D341Med (cell line): Measurements from ENCODE around the gene CREBZF.

Source experiments
- DNase-seq: peaks from one replicate; pipeline ENCODE4 v3.0.0; 2012; ENCODE audit warnings: low spot score

Gene CREBZF, protein sequence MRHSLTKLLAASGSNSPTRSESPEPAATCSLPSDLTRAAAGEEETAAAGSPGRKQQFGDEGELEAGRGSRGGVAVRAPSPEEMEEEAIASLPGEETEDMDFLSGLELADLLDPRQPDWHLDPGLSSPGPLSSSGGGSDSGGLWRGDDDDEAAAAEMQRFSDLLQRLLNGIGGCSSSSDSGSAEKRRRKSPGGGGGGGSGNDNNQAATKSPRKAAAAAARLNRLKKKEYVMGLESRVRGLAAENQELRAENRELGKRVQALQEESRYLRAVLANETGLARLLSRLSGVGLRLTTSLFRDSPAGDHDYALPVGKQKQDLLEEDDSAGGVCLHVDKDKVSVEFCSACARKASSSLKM

DNA sequence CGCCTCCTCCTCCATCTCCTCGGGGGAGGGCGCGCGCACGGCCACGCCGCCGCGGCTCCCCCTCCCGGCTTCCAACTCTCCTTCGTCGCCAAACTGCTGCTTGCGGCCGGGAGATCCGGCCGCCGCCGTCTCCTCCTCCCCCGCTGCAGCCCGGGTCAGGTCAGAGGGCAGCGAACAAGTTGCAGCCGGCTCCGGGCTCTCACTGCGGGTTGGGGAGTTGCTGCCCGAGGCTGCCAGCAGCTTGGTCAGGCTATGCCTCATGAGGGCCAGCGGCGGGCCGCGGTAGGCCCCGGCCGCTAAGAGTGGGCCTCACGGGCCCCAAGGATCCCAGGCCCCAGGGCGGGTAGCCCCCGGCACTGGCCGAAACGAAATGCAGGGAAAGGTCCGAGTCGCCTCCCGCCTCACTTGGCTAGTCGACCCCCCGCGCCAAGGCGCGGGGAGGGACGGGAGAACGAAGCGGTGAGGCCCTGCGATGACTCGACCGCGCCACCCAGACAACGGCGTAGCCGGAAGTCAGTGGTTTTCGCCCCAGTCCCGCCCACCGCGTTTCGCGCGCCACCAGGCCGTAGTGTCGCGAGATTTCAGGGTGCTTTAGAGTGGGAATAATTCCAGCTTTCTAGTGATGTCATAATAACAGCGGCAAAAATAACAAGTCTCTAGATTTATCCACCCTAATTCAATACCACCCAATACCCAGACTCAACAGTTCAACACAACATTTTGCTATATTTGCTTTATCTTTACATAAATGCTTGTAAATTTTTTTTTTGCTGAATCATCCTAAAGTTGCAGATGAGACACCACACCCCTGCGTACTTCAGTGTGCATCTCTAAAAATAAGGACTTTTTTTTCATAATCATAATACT, at the start of gene CREBZF:
Gene CREBZF (minus strand): TSS at position 515 of the 867 bp plus-strand sequence. CDS start 254 bp downstream, at position 261.
- peak; percentile 92 for DNase-seq

DNA sequence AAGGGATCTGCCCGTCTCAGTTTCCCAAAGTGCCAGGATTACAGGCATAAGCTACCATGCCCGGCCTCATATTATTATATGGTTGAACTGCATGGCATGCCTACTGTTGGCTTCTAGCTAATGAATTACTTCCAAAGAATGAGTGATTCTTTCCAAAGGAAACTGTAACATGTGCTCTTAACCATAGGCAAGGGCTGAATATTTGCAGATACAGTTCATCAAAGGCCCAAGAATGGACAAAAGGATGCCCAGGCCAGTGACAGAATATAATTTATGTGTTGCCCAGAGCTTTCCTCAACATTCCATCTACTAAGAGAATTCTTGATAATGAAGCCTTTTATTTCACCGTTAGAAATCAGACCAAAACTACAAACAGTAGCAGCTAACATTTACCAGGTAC, 48.0 kb upstream of the CREBZF start:
- DNase-seq: no peak

DNA sequence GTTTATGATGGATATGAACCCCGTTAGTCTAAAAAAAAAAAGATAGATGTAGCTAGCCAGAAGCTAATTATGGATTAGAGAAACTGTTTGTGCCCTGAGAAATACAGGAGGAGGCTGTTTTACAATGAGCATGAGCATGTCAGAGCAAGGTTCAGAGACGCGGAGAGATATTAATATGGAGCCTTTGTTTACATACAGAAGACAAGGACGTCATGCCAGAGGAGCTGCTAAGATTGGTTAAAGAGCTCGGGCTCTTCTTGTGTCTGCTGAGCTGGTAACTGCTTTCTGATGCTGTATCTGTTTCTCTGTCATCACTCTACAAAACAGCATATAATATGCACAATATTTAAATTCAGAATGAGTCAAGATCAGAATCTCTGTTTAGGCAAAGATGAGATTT, 46.0 kb upstream of the CREBZF start:
- no peak for DNase-seq

DNA sequence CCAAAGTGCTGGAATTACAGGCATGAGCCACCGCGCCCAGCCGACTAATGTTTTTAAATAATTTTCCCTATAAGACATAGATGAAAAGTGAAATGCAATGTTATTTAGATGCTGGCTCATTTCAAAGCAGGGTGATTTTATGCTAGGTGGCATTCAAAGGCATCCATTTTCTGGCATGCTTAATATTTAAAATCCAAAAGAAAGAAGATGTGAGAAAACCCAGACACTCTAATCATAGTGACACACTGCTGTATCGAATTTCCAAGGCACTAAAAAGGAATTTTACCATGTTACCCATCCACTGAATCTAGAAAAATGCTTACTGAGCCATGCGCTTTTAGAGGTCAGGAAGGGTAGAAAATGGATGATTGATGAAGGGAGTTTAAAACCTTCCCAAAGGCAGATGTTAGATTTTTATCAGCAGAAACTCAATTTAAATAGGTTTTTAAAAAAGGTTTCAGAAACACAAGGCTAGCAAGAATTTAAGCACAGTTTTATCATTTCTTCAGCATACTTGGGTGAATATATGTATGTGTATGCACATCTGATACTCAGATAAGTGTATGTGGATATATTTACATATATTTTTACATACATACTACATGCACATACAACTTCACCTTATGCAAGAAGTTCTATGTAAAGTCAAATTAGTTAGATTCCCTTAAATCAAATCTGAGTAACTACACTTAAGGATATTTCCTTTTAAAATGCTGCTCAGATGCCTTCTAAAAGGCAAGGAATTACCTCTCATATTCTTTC, 45.2 kb upstream of the CREBZF start:
- DNase-seq: no peak

DNA sequence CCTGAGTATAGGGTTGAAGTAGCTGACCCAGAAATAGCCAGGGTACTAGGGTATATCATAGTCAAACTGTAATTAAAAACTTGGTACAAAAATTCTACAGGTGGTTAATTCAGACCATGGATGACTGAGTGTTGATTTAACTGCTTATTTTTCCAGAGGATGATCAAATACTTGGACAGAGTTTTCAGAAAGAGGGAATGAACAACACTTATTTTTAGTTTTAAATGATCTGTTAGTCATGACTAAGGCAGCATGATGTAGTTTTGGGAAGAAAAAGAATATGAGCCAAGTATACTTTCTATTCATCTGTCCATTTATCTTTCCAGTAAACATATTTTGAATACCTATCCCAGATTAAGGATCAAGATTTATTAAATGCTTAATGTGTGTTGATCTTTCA, 40.9 kb upstream of the CREBZF start:
- no peak for DNase-seq

DNA sequence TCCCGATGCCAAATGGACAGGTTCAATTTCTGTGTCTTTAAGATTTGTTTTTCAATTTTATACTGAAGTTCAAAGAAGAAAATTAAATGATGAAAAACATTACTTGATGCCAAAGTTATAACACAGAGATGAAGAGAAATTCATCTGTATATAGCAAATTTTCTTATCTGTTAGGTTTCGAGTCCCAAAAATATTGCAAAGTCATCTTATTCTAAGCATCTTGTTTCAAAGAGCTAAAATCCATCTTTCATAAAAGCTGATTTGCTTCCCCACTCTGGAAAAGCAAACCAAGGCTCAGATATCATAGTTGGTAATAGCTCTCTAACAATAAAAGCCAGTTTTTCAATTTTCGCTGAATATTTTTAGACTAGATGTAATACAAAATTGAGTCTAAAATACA, 40.0 kb upstream of the CREBZF start:
- no peak for DNase-seq

DNA sequence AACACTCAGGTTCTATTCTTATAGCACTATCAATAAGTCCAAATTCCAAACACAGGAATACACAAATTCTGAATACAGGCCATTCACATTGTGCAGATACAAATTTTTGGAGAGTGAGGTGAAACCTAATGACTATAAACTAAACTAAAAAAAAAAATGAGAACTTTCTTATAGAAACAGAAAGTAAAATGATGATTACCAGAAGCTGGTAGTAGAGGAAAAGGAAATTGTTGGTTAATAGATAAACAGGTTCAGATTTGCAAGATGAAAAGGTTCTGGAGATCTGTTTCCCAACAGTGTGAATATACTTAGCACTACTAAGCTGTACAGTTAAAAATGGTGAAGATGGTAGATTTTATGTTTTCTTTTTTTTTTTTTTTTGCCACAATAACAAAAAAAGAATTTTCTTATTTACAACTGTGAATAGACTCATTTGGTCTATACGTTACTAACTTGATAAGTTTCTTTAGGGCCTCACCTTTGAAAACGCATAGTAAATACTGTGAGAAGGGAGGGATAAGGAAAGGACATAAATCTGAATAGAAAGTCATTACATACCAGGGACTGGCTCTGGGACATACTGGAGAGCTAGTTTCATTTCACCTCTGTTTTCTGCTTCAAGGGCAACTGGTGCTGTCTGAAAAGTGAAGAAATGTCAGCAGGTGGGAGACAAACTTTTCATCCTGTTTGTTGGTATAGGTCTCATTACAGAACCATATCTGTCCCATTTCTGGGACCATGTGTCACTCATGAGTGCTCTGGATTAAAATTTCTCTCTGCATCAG, 35.2 kb upstream of the CREBZF start:
- no peak for DNase-seq

DNA sequence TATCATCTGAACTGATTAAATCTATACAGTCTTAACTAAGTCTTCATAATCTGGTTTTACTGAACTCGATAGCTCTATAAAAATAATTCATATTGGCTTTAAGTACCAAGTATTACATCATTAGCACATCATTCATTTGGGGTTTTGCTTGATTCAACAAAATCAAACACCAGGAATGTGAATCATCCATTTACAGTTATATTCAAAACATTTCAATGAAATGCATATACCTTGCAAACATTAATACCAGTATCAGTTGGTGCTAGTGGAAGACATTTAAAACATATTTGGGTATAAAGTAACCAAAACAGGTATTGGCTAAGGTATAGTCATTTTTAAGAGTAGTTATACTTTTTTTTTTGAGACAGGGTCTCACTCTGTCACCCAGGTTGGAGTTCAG, 33.3 kb upstream of the CREBZF start:
- no peak for DNase-seq

DNA sequence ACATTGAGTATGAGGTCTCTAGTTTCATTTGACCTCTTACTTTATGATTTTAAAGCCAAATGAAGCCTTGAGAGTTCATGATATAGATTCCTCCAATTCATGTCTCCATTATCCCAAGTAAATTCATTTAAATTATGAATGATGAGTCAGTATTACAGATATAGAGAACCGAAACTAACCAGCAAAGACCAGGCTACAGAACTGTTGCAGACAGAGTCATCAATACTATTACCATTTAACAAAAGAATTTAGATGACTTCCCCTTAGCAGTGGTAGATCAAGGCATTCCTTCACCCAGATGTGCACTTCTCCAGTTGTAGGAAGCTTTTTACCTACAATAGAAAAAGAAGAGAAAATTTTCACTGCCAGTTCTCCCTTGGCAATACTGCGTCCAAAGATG, 32.8 kb upstream of the CREBZF start:
- no peak for DNase-seq

DNA sequence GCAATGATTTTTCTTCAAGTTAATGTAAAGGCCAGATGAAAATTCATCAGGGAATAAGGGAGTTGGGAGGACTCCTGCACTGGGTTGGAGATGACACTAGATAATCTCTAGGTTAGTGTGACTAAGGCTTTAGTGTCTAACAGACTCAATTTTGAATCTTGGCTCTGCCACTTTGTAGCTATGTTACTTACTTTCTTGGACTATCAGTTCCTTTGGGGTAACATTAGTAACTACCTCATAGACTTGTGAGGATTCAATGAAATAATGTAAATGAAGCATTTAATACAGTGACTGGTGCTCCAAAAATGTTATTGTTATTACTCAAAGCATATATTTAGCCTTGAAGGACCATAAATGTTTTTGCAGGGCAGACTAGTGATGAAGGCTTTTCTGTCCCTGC, 30.6 kb upstream of the CREBZF start:
- no peak for DNase-seq

DNA sequence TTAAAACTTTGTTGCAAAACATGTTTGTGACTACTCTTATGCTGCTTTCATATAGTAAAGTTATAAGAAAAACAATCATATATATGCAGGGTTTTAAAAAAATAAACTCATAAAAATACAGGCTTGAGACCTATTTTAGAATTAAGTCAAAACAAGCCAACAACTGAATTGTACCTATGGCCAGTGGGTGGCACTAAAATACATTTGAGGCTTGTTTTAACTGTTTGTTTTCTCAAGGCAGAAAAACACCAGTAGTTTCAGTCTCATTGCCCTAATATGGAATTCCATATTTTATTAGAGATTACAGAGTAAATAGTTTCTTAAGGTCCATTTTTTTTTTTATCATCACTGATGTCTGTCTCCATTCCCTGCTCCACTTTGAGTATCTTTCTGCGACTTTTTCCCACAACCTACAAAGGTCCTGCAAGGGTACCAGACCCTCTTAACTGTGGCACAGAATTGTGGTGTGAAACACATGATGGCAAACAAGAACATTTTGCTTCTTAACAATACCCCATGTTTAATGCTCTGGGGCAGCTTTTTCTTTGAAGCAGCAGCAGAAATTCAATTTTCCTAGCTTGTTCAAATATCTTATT, 29.6 kb upstream of the CREBZF start:
- peak; percentile 34 for DNase-seq

DNA sequence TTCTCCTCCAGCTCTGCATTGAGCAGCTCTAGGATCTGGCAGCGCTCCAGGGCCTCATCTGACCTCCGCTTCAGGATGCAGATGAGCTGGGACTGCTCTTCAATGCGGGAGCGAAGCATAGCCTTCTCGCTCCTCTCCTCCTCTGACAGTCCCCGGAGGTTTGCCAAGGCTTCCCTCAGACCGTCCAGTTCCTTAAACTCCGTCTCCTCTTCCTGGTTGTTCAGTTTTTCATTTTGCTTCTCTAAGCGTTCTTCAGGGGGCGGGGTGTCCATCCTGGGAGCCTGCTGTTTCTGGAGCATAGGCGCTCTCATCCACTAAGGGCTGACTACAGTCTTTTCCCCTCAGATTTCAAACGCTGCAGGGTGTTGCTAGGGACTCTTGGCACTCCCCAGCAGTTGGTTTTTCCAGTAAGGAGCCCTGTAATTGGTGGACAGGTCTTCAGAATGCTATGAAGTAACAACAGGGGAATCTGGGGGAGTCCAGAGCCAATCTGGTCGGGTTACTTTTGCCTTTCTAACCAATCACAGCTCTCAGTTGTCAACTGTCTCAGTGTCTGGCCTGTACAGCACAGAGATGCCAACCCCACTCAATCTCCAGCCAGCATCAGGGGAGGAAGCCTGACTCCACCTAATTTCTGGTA, 21.0 kb upstream of the CREBZF start, which contains the start of gene CCDC89:
Gene CCDC89 (minus strand): TSS at position 376 of the 640 bp plus-strand sequence. CDS start 65 bp downstream, at position 311.
- peak; percentile 20 for DNase-seq

DNA sequence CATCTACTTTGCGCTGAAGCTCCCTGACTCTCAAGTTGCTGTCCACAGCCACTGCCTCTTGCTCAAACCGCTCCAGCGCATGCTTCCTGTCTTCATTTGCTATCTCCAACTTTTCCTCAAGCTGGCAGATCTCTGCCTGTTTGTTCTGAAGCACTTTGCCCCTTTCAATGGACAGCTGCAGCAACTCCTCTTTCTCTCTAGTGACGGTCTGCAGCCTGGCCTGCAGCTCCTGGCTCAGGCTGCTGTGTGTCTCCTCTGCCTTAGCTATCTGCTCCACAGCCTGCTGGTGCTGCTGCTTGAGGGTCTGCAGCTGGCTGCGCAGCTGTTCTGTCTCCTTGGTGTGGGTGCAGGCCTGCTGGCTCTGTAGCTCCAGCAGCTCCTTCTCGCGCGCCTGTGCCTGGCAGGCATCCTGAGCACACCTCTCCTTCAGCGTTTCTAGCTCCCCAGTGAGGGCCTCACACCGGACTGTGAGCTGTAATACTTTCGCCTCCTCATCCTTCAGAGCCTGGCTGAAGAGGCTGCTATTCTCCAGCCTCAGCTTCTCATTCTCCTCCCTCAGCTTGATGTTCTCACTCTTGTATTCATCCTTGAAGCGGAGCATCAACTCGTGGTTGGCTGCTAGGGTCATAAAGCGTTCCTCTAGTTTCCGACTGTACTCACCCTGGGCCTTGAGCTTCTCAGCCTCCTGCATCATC, 20.3 kb upstream of the CREBZF start:
- DNase-seq: peak; percentile 15

DNA sequence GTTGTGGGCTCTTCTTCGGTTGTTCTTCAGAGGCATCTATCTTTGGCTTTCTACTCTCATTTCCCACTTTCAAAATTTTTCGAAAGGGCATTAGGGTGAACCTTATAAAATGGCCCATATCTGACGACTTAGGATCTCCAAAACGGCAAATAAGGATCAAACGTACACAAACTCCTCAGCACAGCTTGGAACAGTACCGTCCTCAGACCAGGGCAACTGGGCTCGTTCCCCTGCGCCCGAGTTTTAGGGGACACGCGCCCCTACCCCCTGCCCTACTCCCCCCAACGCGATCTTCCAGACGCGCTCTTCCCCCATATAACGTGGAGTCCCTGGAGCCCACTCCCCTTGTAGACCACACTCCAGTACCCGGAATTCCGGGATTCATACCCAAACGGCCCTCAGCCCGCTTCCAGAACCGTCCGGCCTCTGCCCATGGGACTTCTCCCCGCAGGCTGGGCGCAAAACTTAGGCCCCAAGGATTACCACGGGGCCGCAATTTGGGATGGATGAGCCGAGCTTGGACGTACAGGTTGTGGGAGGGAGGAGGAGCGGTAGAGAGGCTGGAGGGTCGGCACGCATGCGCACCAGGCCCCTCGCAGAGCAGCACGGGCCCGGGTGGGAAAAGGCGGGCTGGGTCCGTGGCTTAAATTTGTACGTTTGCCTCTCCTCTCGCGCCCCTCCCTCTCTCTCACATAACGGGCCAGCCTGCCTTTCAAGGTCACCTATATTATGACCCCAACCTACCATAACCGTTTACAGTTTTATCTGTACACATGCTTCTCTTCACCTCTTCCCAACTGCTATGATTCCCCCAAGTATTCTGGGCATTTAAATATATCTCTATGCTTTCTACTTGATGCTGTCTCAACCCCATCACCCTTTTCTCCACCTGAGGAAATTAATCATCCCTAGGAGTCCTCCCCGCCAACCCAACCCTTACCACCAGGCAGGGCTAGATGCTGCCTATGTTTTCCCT, 17.7 kb upstream of the CREBZF start:
- no peak for DNase-seq

DNA sequence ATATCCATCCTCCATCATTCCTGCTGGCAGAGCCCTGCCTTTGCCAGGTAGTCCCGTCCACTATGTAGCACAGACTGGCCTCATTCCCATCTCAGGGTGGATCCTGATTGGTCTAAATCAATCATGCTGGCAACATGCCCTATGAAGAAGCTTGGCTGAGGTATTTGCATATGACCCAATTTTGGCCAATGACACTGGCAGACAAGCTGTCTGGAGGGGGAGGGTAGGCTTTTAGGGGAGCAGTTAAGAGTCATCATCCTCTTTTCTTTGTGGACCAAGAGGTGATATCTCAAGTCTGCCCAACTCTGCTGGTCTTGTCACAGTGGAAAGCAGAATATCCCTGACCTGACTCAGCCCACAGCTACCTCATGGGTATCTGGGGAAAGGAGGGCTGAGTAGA, 16.0 kb upstream of the CREBZF start:
- no peak for DNase-seq

DNA sequence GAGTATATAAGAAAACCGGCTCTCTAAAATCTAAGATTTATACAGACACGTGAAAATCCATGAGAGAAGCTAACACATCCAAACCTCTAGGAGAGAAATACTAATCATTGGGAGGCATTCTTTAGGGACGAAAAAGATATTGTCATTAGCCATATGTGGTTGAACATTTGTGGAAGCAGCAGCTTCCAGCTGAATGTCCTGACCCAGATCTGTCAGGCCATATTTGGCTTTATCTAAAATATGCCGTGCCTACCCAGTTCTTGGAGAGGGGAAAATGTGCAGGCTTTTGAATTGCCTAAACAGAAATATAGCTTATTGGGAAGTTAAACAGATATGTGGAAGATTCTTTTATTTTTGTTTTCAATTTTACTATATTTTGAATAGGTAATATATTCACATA, 14.6 kb upstream of the CREBZF start:
- DNase-seq: no peak

DNA sequence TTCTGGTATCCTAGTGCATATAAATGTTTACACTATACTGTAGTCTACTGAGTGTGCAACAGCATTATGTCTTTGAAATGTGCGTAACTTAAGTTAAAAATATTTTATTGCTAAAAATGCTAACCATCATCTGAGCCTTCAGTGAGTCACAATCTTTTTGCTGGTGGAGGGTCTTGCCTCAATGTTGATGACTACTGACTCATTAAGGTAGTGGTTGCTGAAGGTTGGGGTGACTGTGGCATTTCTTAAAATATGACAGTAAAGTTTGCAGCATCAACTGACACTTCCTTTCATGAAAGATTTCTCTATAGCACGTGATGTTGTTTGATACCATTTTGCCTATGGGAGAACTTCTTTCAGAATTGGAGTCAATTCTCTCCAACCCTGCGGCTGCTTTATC, 8.5 kb upstream of the CREBZF start:
- no peak for DNase-seq

DNA sequence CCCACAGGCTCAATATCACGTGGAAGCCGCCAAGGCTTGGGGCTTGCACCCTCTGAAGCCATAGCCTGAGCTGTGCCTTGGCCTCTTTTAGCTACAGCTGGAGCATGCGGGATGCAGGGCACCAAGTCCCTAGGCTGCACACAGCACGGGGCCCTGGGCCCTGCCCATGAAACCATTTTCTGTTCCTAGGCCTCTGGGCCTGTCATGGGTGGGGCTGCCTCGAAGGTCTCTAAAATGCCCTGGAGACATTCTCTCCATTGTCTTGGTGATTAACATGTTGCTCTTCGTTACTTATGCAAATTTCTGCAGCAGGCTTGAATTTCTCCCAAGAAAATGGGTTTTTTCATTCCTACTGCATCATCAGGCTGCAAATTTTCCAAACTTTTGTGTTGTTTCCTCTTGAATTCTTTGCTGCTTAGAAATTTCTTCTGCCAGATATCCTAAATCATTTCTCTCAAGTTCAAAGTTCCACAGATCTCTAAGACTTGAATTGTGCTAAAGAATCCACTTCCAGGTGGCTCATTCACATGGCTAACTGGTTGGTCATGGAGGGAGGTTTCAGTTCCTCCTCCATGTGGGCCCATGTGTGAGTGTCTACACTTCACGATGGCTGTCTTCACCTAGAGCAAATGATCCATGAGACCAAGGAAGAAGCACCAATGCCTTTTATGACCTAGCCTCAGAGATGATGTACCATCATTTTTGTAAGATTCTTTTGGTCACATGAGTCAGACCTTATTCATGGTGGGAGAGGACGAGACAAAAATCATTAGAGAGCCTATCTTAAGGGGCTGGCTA, 7.4 kb upstream of the CREBZF start:
- DNase-seq: no peak
